8988T (cell line): ENCODE results near the gene ESRP2.

ENCODE experiments used
- DNase-seq: peaks from one replicate; pipeline ENCODE4 v3.0.0; 2011

Gene ESRP2

DNA sequence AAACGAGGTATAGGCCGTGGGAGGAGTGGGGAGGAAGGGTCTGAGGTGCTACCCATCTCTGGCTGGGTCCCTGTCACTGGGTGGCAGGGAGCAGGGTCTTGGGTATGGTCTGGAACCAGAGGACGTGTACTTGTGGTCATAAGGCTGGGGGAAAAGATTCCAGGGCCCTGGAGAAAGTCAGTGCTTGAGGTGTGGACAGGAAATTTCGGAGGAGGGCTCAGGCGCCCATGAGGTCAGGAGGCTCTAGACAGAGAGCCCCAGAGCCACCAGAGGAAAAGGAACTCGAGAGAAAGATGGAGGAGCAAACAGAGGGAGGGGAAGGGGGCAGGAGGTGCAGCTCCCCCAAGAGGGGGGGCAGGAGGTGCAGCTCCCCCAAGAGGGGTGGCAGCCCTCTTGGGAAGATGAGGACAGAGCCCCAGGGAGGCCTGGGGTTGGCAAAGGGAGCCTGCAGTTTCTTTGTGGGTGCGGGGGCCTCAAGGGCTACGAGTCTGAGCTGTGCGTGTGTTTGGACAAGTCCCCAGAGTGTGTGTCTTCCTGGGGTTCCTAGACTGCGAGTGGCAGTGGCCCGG, 27.7 kb upstream of the ESRP2 start:
- no peak for DNase-seq

DNA sequence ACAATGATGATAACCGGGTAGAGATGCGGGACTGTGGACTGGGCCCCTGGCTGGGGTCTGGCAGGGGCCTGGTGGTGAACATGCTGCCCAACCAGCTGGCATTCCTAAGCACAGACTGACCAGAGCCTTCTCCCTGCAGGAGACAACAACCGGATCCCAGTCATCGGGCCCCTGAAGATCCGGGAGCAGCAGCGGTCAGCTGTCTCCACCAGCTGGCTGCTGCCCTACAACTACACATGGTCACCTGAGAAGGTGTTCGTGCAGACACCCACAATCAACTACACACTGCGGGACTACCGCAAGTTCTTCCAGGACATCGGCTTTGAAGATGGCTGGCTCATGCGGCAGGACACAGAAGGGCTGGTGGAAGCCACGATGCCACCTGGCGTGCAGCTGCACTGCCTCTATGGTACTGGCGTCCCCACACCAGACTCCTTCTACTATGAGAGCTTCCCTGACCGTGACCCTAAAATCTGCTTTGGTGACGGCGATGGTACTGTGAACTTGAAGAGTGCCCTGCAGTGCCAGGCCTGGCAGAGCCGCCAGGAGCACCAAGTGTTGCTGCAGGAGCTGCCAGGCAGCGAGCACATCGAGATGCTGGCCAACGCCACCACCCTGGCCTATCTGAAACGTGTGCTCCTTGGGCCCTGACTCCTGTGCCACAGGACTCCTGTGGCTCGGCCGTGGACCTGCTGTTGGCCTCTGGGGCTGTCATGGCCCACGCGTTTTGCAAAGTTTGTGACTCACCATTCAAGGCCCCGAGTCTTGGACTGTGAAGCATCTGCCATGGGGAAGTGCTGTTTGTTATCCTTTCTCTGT, 23.3 kb upstream of the ESRP2 start:
- DNase-seq = no peak

DNA sequence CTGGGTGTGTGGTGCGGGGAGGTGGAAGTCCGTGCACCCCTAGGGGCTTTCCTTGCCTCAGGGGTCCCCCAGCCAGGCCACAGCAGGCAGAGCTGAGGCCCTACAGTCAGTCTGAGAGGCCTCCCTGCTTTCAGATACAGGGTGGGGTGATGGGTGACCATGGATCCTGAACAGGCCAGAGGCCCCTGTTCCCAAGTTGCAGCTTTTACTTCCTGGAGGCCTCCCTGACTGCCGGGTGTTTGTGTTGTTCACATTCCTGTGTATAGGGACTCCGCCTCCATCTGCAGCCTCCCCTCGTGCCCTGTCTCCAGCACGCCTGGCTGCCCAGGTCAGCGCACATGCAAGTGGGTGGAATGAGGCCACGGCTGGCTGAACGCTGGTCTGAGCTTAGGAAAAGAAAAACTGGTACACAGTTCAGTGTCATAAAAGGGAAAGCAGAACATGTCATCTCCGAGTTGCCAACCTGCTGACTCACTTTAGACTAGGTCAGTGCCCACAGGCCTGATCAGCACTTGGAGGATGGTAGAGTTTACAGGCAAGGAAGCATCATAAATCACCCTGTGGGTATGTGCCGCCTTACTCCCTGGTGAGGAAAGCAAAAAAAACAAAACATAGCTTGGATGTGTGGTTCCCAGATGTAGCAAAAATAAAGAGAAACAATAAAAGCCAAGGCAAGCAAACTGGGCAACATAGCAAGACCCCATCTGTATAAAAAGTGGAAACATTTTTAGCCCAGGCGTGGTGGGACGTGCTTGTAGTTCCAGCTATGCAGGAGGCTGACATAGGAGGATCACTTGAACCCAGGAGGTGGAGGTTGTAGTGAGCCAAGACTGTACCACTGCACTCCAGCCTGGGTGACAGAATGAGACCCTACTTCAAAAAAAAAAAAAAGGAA, 22.2 kb upstream of the ESRP2 start:
- no peak for DNase-seq

DNA sequence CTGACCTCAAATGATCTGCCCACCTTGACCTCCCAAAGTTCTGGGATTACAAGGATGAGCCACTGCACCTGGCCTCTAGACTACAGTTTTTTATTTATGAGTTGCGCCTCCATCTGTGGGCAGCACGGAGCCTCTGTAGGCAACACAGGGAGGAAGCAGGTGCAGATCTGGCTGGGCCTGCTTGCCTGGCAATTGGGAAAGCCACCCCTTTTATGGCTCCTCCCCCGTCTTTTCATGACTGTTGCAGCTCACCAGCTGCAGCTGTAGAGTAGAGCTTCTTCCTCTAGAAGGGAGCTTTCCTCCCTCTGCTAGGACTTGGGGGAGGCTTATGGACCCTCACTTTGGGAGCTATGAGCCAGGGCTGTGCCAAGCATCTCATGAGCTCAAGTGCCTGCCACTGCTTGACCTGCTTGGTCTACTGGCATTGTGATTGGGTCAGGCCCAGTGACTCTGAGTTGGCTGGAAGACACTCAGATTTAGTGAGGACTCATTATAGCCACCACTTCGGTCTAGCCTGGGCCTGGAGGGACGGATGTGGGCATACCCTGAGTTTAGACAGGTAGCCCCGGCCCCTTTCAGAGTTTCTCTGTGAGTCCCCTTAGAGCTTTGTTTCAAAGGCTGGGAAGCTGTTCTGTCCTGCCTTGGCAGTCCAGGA, 21.5 kb upstream of the ESRP2 start:
- no peak for DNase-seq

DNA sequence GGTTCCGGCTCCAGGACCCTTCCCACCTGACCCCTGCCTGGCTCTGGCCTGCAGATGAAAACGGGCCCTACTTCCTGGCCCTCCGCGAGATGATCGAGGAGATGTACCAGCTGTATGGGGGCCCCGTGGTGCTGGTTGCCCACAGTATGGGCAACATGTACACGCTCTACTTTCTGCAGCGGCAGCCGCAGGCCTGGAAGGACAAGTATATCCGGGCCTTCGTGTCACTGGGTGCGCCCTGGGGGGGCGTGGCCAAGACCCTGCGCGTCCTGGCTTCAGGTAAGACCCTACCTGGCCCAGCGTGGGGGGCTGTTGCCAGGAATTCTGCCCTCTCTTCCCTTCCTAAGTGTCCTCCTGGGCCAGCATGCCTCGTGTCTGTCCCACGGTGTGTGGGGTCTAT, 19.8 kb upstream of the ESRP2 start:
- DNase-seq = no peak

DNA sequence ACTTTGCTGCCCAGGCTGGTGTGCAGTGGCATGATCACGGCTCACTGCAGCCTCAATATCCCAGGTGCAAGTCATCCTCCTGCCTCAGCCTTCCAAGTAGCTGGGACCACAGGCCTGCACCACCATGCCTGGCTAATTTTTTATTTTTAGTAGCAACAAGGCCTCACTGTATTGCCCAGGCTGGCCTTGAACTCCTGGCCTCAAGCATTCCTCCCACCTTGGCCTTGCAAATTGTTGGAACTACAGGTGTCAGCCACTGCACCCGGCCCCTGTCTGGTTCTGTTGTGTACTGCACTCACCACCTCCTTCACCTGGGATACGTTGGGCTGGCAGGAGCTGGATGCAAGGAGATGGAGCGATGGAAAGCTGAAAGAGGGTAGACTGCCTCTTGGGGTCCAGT, 17.8 kb upstream of the ESRP2 start:
- DNase-seq = no peak

DNA sequence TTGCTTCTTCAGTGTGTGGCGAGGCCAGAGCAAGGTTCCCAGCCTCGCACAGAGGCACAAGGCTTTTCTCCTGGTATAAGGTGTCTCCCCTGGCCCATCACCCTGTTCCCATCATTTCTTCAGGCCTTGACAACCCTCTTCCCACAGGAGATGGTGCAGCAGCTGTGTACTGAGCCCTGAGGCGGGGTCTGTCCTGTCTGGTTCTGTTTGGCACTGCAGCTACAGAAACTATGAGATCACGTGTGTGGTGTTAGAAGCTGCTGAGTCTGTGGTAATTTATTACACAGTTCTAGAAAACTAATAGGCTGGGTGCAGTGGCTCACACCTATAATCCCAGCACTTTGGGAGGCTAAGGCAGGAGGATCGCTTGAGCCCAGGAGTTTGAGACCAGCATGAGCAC, 16.5 kb upstream of the ESRP2 start:
- no peak for DNase-seq

DNA sequence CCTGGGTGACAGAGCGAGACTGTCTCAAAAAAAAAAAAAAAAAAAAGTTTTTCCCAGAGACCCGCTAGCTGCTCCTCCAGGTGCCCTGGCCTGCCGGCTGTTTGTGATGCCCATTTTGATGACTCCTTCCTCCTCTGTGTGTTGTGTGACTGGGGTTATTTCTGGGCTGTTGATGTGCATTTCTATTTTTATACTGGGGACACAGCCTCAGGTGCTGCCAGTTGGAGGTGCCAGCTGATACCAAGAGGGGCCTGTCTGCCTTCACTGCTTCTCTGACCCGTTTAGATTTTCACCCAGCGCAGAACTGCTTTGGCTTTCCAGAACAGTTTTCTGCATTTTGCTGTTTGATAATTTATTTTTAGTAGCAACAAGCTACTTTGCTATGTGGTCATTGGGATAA, 15.9 kb upstream of the ESRP2 start:
- DNase-seq = no peak

DNA sequence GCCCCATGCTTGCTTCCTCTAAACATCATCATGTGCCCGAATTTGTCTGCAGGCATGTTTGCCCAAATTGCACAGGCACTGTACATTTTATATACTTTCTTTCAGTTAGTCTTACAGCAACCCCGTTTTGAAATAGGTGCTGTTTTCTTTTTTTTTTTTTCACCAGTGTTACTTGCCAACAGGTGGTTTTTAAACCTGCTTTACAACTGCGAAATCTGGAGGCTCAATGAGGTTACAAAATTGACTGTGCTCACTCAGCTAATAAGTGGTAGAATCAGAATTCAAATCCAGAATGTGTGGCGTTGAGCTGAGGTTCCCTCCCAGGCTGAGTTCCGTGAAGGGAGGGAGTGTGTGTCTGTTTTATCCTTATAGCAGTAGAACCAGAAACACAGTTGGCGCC, 15.0 kb upstream of the ESRP2 start:
- no peak for DNase-seq

DNA sequence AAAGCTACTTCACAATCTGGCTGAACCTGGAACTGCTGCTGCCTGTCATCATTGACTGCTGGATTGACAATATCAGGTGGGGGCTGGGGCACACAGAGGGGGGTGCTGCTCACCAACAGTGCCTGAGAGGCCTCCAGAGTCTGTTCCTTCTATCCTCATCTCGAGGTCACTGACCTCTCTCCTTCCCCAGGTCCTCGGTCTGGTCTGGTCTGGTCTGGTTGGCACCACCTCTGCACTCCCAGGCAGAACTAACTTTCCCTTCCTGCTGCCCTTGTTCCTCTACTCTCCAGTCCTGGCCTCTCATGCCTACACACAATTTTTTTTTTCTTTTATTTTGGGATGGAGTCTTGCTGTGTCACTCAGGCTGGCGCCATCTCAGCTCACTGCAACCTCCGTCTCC, 13.4 kb upstream of the ESRP2 start:
- DNase-seq = no peak

DNA sequence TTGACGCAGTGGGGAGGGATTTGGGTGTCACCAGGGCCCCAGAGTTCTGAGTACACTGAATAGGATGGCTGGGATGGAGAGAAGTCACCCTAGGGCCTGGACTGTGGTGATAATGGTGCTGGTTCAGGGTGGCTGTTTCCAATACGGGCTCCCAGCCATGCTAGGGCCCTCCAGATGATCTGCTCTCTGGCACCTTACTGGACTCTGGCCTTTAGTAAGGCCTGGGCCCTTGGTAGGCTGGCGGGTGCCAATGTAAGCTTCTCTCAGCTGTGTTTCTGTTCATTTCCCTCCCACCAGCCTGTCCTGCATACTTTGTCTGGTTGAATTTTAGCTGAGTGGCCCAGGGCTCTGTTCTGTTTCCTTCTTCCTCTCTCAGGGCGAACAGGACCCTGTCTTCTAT, 12.0 kb upstream of the ESRP2 start:
- DNase-seq = no peak

DNA sequence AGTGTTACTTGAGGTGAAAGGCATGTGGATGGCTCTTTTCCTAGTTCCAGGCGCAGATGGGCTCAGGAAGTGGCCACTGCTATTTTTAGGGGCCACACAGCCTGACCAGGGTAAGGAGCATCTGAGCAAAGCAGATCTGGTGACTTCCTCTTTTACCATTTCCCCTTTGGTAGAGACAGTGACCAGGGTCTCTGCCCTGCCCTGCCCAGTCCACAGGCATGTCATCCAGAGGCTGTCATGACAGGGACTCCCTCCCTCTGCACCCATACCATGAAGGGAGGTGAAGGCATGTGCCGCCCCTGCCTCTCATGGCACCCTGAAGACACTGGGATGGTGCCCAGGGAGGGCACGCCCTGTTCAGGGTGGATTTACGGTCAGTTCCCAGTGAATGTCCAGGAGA, 11.5 kb upstream of the ESRP2 start:
- DNase-seq = no peak

DNA sequence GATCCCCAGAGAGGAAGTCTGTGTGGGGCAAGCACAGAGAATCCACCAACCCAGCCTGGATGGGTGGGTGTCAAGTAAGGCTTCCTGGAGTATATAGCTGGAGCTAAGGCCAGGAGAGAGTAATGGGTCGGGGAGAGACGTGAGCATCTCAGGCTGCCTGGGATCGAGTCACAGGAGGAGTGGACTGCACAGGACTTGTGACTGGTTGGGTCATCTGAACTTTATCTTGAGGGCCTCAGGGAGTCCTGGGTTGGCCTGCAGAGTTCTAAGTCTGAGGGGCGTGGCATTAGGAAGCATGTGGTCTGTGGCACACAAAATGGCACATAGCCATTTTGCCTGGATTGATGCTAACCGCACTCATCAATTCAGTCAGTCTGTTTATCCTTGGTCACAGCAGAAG, 10.7 kb upstream of the ESRP2 start:
- DNase-seq = no peak

DNA sequence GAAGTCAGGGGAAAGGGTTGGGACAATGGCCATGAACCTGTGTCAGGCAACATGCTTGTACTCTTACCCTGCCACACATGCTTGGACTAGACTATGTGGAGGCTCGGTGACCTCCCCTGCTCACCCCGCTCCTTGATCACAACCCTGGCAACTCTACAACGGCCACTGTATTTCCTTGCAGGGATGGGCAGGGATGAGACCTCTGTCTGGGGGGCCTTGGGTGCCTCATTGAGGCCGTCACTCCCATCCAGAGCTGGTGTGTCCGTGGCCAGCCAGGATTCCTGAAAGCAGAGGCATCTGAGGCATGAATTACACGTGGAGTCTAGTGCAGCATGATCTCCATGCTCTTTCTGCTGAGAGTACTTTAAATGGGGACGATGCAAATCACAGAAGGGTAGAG, 10.2 kb upstream of the ESRP2 start:
- no peak for DNase-seq

DNA sequence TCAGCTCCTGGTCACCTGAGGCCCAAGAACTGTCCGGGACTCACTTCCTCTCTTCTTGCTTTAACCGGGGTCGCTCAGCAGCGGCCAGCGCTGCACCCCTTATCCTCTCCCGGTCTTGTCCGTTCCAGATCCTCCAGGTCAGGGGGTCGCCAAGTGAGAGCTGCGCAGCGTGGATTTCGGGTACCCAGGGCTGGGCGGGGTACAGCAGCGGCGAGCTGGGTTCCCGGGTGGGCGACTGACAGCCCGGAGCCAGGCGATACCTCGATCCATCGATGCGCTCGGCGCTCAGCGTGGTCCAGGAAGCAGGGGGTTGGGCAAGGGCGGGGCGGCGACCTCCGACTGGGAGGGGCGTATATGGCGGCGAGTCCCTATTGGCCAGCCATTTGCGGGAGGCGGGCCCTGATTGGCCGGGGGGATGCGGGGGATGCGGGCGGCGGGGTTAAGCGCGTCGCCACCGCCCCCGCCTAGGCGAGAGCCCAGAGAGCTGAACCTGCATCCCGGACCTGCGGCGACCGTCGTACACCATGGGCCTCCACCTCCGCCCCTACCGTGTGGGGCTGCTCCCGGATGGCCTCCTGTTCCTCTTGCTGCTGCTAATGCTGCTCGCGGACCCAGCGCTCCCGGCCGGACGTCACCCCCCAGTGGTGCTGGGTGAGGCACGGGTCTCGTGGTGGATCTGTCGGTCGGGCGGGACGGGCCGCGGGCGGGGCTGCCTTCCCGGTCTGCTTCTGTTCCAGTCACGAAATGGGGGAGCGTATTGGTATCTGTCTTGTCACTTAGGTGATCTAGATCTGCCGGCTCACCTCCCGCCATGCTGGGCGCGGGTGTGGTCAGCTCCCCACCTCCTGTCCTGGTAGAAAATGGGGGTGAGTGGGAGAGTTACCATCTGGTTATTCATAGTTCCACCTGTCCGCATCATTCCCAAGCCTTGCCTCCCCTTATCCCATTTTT, 9.3 kb upstream of the ESRP2 start, which contains the start of gene PLA2G15:
Gene PLA2G15 (plus strand): TSS at position 471 of the 951 bp plus-strand sequence. CDS start 54 bp downstream, at position 525.
- DNase-seq = peak; percentile 97

DNA sequence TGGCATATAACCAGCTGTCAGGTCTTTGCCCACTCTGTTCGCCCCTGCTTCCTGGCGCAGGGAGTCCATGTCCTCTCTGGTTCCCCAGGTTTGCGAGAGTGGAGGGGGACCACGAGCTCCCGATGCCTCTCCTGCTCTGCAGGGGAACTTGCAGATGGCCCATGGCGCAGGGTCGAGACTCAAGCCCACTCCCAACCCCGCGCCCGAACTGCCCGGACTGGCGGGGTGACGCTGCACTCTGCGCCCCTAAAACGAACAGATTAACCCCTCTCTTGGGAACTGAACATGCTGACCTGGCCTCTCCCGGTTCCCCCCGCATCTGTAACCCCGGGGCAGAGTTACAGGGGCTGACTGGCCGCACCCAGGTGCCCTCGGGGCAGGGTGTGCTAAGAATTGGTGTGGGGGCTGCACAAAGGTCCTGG, 8.6 kb upstream of the ESRP2 start:
- DNase-seq = peak; percentile 5

DNA sequence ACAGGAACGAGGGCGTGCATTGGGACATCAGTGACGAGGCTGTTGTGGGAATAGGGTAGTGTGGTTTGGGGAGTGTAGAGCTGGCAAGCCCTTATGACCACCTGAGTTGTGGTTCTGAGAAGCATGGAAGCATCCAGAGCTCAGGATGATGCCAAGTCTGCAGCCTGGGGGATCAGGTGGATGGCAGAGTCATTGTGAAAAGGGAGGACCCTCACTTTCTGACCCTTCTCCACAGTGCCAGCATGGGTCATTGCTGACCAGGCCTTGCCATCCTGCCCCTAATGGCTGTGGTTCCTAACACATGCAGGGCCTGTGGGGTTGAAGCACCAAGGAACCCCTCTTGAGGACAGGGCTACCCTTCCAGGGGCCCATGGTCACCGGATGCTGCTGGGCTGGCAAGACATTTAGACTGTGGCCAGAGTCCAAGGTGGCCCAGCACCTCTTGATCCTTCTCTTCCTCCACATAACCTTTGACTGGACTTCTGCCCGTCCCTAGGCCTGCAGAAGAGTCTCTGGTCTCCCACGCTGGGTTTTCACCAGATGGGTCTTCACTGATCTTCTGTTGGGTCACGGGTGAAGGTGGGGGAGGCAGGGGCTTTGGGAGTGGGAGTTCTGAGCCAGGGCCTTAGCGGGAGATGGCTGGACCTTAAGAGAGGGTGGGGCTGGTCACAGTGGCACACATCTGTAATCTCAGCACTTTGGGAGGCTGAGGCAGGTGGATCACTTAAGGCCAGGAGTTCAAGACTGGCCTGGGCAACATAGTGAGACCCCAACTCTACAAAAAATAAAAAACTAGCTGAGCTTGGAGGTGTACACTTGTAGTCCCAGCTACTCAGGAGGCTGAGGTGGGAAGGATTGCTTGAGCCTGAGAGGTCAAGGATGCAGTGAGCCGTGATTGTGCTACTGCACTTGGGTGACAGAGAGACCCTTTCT, 7.3 kb upstream of the ESRP2 start:
- DNase-seq = no peak

DNA sequence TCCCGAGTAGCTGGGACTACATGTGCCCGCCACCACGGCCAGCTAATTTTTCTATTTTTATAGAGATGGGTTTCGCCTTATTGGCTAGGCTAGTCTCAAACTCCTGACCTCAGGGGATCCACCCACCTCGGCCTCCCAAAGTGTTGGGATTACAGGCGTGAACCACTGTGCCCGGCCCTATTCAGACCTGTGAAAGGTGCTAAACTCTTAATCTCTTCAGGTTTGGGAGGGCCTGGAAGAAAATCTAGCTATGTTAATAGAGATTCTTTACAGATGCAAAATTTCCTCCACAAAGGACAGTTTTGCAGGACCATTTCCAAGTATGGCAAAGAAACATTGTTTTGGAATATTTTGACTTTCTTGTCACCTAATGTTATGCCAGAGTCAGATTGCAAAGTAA, 6.2 kb upstream of the ESRP2 start:
- no peak for DNase-seq

DNA sequence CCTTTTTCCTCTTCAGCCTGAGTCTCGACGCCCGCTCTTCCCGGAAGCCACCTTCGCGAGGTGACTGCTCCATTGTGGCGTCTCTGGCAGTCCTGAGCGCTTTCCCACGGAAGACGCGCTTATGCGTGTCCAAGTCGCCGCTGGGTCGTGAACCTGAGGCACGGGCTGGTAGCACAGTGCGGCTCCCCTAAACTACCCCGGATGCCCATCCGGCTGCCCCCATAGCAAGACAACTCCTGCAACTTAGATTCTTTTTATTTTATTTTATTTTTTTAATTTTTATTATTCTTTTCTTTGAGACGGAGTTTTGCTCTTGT, 2.1 kb upstream of the ESRP2 start:
- DNase-seq = no peak

DNA sequence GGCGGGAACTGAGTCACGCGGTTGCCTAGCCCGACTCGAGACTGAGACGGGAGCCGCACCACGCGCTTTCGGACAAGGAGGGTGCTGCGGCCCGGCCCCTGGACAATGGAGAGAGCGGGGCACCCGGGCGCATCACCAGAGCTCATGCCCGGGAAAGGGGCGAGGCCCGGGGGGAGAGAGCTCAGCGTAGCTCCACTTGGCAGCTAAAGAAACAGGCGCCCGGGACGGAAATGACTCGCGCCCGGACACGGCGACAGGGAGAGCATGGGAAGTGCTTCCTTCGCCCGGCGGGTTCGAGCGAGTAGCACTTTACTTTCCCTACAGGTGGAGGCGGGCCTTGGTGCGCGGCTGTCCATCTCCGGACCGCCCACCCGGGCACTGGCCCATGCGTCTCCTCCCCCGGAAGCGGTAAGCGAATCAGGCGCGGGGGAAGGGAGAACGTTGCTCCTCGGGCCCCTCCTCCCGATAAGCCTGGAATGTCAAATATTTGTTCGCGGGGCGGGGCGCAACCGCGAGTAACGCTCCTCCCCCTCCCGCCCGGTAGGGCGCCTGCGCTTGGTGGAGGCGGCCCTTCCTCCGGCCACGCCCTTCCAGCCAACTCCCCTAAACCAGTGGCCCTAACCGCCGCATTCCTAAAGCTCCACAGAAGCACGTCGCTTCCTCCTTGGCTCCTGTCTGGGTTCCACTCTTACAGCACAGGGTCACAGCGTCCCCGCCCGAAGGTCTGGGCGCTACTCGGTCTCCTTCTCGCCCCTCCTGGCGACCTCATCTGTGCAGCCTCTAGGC, 1.5 kb upstream of the ESRP2 start:
- DNase-seq = peak; percentile 100
